Epidermal melanocyte (primary cell): ENCODE results near the gene PRDM15.
A peak's percentile ranks its signal among the peaks of the same experiment; 100 is the strongest.

Experiments used
- DNase-seq: peaks from one replicate; pipeline ENCODE4 v3.0.0; 2011; ENCODE audit warnings: low spot score; ENCODE audit not compliant: insufficient read length

Gene PRDM15, protein sequence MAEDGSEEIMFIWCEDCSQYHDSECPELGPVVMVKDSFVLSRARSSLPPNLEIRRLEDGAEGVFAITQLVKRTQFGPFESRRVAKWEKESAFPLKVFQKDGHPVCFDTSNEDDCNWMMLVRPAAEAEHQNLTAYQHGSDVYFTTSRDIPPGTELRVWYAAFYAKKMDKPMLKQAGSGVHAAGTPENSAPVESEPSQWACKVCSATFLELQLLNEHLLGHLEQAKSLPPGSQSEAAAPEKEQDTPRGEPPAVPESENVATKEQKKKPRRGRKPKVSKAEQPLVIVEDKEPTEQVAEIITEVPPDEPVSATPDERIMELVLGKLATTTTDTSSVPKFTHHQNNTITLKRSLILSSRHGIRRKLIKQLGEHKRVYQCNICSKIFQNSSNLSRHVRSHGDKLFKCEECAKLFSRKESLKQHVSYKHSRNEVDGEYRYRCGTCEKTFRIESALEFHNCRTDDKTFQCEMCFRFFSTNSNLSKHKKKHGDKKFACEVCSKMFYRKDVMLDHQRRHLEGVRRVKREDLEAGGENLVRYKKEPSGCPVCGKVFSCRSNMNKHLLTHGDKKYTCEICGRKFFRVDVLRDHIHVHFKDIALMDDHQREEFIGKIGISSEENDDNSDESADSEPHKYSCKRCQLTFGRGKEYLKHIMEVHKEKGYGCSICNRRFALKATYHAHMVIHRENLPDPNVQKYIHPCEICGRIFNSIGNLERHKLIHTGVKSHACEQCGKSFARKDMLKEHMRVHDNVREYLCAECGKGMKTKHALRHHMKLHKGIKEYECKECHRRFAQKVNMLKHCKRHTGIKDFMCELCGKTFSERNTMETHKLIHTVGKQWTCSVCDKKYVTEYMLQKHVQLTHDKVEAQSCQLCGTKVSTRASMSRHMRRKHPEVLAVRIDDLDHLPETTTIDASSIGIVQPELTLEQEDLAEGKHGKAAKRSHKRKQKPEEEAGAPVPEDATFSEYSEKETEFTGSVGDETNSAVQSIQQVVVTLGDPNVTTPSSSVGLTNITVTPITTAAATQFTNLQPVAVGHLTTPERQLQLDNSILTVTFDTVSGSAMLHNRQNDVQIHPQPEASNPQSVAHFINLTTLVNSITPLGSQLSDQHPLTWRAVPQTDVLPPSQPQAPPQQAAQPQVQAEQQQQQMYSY

DNA sequence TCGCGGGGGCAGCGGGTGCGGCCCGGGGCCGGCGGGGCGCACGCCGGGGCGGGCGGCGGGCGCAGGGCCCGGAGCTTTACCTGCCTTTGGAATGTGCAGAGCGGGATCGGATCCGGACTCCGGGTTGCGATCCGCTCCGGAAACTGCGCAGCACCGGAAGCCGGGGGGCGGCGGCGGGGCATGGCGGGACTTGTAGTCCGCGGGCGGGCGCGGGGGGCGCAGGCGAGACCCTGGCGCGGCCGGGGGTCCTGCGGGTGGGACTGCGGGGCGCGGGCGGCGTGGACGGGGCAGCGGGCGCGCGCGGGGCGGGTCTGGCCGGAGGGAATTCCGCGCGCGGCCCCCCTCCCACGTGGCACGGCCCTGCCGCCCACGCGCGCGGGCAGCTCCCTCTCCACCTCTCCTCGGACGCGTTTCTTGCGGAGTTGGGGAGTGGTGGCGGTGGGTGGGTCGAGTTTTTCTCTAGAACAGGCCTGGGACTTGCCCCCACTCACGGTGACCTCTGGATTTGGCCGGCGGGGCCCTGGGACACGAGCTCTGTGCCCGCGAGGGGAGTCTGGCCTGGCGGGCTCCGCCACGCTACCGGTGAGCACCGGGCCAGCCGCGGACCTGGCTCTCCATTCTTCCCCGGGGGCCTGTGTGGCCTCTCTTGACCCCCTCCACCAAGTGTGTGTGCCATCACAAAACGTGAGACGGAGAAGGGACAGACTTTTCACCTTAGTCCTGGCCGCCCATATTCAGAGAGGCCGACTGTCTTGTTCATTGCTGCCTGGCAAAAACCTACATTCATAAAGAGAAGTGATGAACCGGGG, at the start of gene PRDM15:
Gene PRDM15 (minus strand): TSS at position 155 of the 809 bp plus-strand sequence. CDS start 18,981 bp downstream, outside the sequence.
- peak; percentile 84 for DNase-seq

DNA sequence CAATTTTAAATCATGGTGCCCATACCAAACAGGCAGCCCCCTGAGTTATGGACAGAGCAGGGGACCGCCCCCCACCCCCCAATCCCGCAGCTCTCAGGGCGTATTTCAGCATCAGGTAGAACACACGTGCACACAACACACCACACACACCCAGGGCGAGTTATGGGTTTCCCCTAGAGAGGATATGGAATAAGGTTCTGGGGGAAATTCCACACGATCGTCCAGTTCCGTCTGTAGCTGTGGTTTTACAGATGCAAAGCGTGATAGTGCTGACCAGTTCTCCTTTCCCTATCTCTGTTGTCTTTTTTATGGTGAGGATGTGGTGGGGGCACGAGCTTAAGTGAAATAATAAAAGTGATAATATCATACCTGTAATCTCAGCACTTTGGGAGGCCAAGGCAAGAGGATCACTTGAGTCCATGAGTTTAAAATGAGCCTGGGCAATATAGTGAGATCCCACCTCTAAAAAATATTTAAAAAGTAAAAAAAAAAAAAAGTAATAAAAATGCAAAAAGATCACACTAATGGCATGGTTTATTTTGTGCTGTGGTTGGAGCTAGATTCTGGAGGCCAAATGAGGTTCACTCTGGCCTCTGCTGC, 49.6 kb upstream of the PRDM15 start:
- no peak for DNase-seq

DNA sequence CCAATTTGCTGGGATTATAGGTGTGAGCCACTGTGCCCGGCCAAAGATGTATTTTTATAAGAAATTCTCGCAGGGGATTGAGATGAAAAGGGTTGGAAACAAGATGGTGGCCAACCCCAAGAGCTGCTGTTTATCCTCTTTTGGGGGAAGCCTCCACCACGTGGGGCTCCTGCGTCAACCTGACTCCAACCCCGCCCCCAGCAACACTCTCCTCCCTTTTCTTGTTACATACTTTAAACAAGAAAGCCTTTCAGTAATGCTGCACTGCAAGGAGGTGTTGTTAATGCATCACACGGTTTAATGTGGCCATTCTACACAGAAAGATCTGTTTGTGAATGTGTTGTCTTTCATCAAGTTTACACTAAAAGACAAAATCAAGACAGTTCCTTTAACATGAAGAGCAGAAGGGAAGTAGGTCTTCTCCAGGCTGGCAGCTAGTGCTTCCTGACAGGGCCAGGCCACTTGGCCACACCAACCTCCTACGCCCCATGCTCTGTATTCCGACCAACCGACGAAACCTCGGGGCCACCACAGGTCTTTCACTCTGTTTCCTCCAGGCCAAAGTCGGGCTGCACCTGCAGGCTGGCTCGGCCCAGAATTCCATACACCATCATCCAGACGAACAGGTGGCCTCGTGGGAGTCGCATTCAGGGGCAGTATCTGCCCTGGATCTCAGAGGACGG, 48.7 kb upstream of the PRDM15 start:
- no peak for DNase-seq

DNA sequence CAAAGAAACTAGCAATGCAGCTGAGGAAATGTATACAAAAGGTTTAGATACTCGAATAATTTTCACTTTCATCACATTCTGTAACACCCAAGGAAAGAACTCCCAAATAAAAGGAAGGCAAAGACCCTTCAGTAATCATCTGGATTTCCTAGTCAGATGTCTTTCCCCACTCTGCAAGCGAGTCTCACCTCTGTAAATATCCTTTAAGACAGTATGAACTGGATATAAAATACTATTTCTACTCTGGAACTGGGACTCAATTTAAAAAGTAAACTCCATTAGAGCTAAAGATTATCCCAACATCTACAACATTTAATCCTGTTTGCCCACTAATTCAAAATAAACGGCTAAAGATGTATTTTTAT, 47.6 kb upstream of the PRDM15 start:
- no peak for DNase-seq

DNA sequence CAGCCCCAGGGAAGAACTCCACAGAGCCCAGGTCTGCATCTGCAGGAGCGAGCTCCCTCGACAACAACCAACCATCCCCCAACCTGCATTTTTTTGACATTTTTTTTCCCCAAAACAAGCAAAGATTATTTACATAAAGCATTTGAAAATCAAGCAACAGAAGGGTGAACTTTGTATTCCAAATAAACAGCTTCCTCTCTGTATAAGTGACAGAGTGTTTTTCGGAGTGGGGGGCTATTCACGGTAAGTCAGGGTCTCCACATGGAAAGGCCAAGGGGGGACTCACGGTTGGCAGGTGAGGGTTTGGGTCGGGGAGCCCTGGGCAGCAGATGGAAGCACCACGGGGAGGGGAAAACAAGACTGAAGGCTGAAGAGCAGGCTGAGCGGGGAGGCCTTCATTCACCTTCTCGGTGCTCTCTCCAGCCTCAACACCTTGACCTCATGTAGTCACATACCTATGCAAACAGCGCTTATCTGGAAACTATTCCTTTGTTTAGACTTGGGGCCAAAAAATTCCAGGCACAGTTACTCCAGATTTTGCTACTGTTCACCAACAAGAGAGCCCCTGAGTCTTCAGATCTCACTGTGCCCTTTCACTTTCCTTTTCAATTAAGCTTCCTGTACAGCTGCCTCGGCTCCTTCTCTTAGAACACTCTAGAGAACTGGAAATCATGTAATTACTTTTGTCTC, 47.1 kb upstream of the PRDM15 start:
- peak; percentile 45 for DNase-seq

DNA sequence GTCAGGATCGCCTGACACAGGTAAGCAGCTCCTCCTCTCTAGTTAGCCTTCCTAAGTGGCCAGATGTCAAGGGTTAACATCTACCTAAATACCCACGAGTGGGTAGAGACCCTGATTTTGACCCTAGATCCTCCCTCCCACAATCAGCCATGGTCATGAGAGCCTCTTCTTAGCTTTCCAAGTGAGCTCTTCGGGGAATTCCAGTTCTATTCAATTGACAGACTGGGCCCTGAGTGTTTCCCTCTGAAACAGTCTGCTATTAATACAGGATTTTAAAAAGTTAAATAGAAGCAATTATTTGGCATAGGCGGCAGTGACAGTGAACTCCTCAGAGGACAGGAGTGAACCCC, 46.6 kb upstream of the PRDM15 start:
- no peak for DNase-seq

DNA sequence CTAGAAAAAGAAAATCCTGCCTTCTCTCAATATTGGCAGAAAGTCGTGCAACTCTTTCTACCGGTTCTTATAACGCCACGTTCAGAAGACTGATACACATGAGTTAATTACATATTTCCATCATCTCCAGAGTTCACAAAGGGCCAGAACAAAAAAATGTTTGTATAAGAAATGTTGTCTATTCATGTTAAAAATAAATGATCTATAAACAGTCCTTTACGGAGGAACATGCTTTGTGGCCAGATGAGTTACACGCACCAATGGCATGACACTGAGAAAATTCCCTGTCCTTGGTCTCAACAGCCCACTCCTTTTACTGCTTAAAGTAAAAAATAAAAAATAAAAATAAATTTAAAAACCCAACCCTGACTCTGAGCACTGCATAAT, 45.2 kb upstream of the PRDM15 start:
- DNase-seq: no peak

DNA sequence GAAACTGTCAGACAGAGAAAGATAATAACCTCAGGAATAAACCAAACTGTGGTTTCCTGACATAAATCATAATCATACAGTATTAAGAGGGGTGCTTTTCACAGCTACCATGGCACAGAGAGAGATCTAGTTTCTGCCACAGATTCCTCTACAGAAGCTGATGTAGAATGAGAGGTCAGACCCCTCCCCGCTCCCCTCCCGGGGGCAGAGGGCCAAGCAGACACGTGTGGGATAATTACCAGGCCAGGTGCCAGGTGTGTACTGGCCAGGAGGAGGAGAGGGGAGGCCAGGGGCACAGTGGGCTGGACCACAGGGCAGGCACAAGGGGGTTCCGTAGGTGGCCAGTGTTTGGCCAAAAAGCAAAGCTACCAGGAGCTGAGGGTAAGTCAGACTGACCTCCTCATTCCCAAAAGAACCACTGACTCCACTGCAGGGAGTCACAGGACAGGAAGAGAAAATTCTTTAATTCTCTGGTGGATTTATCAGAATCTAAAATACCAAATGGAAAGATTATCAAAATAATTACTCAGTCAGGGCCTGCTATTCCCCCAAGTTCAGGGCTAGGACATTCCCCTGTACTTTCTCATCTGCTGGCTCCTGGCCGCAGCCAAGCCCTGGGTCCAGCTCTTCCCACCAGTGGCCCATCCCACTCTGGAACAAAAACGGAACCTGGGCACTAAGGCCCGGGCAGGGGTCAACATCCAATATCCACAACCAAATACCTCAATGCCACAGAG, 44.7 kb upstream of the PRDM15 start:
- DNase-seq: no peak

DNA sequence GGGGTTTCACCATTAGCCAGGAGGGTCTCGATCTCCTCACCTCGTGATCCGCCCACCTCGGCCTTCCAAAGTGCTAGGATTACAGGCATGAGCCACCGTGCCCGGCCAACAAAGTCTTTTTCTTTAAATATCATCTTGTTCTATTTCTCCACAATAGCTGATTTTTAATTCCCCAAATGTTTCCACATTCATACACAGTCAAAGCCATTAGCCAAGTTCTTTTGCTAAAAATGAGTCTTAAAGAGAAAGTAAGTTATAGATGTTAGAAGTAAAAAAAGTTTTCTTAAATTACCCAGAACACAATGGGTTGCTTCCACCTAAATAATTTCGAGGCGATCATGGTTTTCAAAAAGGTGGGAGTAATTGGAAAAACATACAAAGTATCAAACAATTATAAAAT, 44.0 kb upstream of the PRDM15 start:
- no peak for DNase-seq

DNA sequence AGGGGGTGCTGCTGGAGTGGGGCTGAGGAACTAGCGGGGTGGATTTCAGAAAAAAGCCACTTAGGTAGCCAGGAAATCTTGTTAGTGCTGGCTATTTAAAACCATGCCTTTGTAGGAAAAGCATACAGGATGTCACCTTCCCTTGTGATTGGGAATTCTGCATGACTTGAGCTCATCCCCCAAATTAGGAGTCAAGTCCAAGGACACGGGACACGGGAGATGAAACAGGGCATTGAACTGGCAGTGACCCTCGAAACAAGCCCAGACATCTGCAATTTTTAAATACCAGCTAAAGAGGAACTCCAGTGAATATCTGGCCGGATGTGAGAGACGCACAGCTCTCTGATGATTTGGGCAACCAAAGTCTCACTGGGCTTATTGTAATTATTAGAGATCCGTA, 41.9 kb upstream of the PRDM15 start:
- DNase-seq: no peak

DNA sequence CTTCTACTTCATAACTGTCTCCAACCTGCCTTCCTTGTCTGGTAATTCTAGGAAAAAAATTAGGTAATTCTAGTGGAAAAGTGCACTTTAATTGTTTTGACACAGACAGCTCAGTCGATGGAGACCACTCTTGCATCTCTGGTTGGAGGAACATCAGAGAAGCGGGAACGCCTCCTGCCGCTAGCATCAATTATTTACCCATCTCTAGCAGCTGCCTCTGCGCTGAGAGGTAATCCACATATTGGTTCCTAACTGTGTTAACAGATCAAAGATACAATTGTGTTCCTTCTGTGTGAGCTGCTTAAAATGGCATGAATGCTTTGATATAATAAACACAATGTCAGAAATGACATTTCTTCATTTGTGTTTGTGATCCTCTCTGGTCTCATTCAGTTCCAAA, 41.3 kb upstream of the PRDM15 start:
- DNase-seq: no peak

DNA sequence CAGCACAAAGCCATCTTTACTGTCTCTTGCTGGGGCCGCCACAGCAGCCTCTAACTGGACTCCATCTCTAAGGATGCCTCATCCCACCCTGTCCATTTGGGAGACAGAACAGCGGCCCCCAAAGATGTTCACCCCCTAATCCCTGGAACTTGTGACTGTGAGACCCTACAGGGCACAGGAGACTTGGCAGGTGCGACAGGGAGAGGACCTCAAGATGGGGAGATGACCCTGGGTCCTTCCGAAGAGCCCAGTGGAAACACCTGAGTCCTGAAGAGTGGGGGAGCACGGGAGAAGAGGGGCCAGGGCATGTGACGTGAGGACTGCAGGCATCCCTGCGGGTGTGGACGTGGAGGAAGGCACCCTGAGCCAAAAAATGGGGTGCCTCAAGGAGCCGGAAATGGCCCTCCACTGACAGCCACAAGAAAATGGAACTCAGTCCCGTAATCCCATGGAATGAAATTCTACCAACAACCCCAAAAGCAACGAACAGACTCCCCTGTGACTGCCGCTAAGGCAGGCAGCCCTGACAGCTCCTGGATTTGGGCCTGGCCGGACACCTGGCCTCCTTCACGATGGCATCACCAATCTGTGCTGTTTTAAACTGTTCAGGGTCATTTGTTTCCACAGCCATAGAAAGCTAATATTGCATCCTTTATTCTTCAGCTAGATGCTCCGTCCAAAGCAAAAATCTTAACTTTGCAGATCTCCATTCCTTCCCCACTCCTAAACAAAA, 40.7 kb upstream of the PRDM15 start:
- no peak for DNase-seq

DNA sequence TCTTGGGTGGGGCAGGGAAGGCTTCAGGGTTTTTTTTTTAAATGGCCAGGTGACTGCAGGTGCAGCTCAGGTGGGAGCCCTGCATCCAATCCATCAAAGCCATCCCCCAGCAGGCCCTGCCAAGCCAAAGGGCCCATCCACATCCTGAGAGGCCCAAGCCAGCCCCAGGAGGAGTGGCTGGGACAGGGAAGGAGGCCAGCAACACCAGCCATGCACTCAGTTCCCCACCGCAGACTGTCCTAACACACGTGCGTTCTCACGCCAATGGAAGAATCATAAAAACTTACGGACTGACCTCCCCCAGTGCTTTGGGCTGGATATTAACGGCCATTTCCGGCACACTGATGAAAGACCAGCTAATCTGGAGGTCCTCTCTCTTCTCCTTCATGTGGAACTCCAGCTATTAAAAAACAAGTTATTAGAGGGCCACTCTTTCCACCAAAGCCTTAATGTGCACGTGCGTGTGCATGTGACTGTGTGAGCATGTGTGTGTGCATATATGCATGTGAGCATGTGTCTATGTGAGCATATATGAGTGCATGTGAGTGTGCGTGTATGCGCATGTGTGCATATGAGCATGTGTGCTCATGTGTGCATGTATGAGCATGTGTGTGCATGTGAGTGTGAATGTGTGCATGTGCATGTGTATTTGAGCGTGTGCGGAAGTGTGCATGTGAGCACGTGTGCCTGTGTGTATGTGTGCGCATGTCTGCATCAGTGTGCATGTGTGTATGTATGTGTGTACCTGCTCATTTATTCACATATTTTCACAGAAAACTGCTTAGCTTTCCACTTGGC, 39.6 kb upstream of the PRDM15 start:
- DNase-seq: no peak

DNA sequence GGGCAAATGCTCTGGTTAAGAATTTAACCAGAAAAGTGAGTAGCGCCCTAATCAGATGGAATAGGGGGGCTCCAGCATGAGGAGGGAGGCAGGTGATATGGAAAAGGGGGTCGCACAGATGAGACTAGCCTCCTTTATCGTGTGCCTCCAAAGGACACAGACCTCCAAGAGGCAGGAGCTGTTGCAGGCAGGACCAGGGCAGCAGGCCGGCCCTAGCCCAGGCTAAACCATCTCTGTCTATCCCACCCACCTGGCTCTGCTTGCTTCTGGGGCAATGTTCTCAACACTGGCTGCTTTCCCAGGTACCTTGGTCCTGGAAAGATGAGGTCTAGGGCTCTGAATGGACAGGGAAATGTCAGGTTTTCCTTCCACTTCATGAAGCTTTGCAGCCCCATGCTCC, 38.4 kb upstream of the PRDM15 start:
- DNase-seq: no peak

DNA sequence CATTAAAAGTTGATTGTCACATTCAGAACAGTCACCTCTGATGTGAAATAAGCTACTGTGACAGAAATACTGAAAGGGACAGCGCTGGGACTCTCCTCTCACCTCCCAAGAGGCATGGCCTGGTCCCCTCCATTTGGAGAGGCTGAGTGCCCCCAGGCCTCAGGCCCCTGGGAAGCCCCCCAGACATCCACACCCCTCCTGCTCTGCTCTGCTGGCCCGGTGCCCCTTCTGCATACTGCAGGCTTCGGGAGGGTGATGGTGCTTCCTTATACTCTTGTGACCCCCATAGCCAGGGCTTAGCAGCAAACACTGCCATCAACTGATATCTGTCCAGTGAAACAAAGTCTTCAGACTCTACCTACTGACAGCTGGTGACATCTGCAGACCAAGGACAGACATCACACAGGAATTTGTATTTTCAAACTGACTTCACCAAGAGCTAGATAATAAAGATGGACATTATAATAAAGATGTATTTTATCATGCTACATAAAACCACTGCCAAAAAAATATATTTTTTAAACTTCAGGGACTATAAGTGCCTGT, 37.8 kb upstream of the PRDM15 start:
- no peak for DNase-seq

DNA sequence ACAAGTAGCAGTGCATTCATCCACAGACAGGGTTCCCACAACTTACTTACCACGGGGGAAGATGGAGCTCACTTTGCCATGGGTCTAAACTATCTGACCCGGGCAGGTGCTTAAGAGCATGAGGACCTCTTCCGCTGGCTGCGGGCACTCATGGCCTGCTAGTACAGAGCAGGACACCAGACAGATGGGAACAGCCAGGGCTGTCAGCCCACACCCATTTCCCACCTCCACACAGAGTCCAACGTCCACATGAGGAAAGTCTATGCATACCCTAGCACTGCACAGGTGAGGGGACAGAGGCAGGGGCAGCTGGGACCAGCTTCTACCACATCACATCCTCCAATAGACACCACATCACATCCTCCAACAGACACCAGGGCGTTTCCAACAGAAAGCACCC, 35.8 kb upstream of the PRDM15 start:
- no peak for DNase-seq

DNA sequence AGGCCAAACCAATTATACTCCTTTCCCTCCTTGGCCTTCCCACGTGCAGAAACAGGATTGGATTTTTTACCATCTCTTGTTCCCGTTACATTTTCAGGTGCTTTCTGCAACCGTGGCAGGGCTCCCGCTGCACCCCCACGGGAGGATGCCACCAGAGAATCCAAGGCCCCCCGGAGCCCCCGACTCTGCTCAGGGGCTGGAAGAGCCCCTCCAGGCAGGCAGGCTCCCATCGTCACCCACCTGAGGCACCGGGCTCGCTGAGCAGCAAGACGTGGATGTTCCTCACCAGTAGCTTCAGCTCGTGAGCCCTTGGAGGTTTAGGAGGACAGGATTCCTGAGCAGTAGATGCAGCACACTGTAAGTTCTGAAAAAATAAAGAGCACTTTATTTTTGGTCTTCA, 35.2 kb upstream of the PRDM15 start:
- no peak for DNase-seq
